ENCODE data around the gene SIDT2.
"Not testable (repeated sequence)": the region's sequence is repeated elsewhere in the genome, so short reads cannot be mapped to it uniquely, and the experiment has no call there.

Gene SIDT2

GRCh38 chr11:117172724-117173421, 5.7 kb upstream of the SIDT2 start:
- DNase-seq, result no peak

- no peak for DNase-seq
These were observed 3.4 kb upstream of the SIDT2 start for GRCh38 chr11:117175104-117175503.

GRCh38 chr11:117175781-117176180, 2.8 kb upstream of the SIDT2 start:
- no peak for DNase-seq

- DNase-seq, result no peak
These were observed 2.4 kb upstream of the SIDT2 start for GRCh38 chr11:117176186-117176585.

GRCh38 chr11:117177534-117178209, 871 bp upstream of the SIDT2 start:
- DNase-seq, result no peak

- no peak for DNase-seq
These were observed 781 bp downstream of the SIDT2 start for GRCh38 chr11:117179048-117179999.

GRCh38 chr11:117180020-117180419, 1.5 kb downstream of the SIDT2 start:
- no peak for DNase-seq

GRCh38 chr11:117180661-117181585, 2.4 kb downstream of the SIDT2 start:
- DNase-seq, result peak; percentile 55

GRCh38 chr11:117181586-117182550, 3.3 kb downstream of the SIDT2 start:
- no peak for DNase-seq

GRCh38 chr11:117182551-117182935, 4.0 kb downstream of the SIDT2 start:
- DNase-seq, result no peak

- DNase-seq, result not testable (repeated sequence)
These were observed 4.6 kb downstream of the SIDT2 start for GRCh38 chr11:117183178-117183577.

- no peak for DNase-seq
These were observed 5.3 kb downstream of the SIDT2 start for GRCh38 chr11:117183724-117184349.

GRCh38 chr11:117185736-117186430, 7.3 kb downstream of the SIDT2 start:
- DNase-seq, result no peak

- DNase-seq, result no peak
These were observed 7.9 kb downstream of the SIDT2 start for GRCh38 chr11:117186431-117186761.

- DNase-seq, result no peak
These were observed 8.5 kb downstream of the SIDT2 start for GRCh38 chr11:117187007-117187406.

- DNase-seq, result no peak
These were observed 8.9 kb downstream of the SIDT2 start for GRCh38 chr11:117187428-117187798.

- no peak for DNase-seq
These were observed 9.4 kb downstream of the SIDT2 start for GRCh38 chr11:117187799-117188481.

GRCh38 chr11:117188620-117189081, 10.1 kb downstream of the SIDT2 start:
- no peak for DNase-seq

- DNase-seq, result no peak
These were observed 10.8 kb downstream of the SIDT2 start for GRCh38 chr11:117189191-117189940.

All from GDM1 (cell line).